SW480 (cell line): ENCODE results near the gene BLOC1S4.
"Not testable (repeated sequence)": the region's sequence is repeated elsewhere in the genome, so short reads cannot be mapped to it uniquely, and the experiment has no call there.

ENCODE experiments used
- DNase-seq: peaks from one replicate; pipeline ENCODE4 v3.0.0-alpha.2; 2016; ENCODE audit warnings: low spot score

BLOC1S4 gene

GRCh38 chr4:6742507-6742906 lies 26.5 kb downstream of the BLOC1S4 start:
- DNase-seq, result no peak

GRCh38 chr4:6742989-6743388 lies 27.0 kb downstream of the BLOC1S4 start:
- no peak for DNase-seq

GRCh38 chr4:6746721-6747293 lies 30.8 kb downstream of the BLOC1S4 start:
- peak; percentile 39 for DNase-seq

GRCh38 chr4:6747294-6748051 lies 31.5 kb downstream of the BLOC1S4 start:
- DNase-seq, result no peak

- DNase-seq, result no peak
These were observed 32.3 kb downstream of the BLOC1S4 start for GRCh38 chr4:6748286-6748685.

- peak; percentile 93 for DNase-seq
These were observed 33.6 kb downstream of the BLOC1S4 start for GRCh38 chr4:6749340-6750171.

- DNase-seq, result peak; percentile 33
These were observed 34.6 kb downstream of the BLOC1S4 start for GRCh38 chr4:6750286-6751221.

- peak; percentile 66 for DNase-seq
These were observed 35.9 kb downstream of the BLOC1S4 start for GRCh38 chr4:6751611-6752485.

- no peak for DNase-seq
These were observed 36.5 kb downstream of the BLOC1S4 start for GRCh38 chr4:6752486-6752829.

GRCh38 chr4:6753103-6753560 lies 37.2 kb downstream of the BLOC1S4 start:
- DNase-seq, result peak; percentile 34

GRCh38 chr4:6753891-6754290 lies 37.9 kb downstream of the BLOC1S4 start:
- DNase-seq, result no peak

GRCh38 chr4:6754481-6755087 lies 38.6 kb downstream of the BLOC1S4 start:
- DNase-seq, result no peak

GRCh38 chr4:6755088-6755753 lies 39.2 kb downstream of the BLOC1S4 start:
- DNase-seq, result no peak

- not testable (repeated sequence) for DNase-seq
These were observed 40.4 kb downstream of the BLOC1S4 start for GRCh38 chr4:6756345-6756744.

- DNase-seq, result no peak
These were observed 42.8 kb downstream of the BLOC1S4 start for GRCh38 chr4:6758728-6759127.

GRCh38 chr4:6760865-6761264 lies 44.9 kb downstream of the BLOC1S4 start:
- no peak for DNase-seq

- DNase-seq, result no peak
These were observed 46.0 kb downstream of the BLOC1S4 start for GRCh38 chr4:6761649-6762615.

GRCh38 chr4:6763330-6763851 lies 47.4 kb downstream of the BLOC1S4 start:
- peak; percentile 71 for DNase-seq
